Activated T-helper 2 cell treated with anti-CD3 and anti-CD28 coated beads, Interferon-gamma antibody, Interleukin-2, Interleukin-4, amounts not matched to agents 10 μg/mL and 5 μg/mL and 100 μg/mL, durations not matched to agents 14 hours and 24 hours and 36 hours (primary cell): Measurements from ENCODE around the gene RHOH. TPM values are rescaled to one million over a fixed set of nuclear protein-coding genes. Genes with fewer than 3 reads are reported as not detected.
A peak's percentile ranks its signal among the peaks of the same experiment; 100 is the strongest.
"Not testable (repeated sequence)": the region's sequence is repeated elsewhere in the genome, so short reads cannot be mapped to it uniquely, and the experiment has no call there.

Experiments used
- DNase-seq: peaks from one replicate; pipeline ENCODE4 v3.0.0; 2021; ENCODE audit warnings: low spot score
- H3K27ac Mint-ChIP-seq: one replicate; pipeline ENCODE4 v1.8.0; 2021; ENCODE audit warnings: mixed read lengths
- H3K27me3 Mint-ChIP-seq: one replicate; pipeline ENCODE4 v1.8.0; 2021; ENCODE audit warnings: low read depth, mixed read lengths
- H3K36me3 Mint-ChIP-seq: one replicate; pipeline ENCODE4 v1.8.0; 2021; ENCODE audit warnings: low read depth, mixed read lengths
- H3K4me1 Mint-ChIP-seq: one replicate; pipeline ENCODE4 v1.8.0; 2021; ENCODE audit warnings: low read depth, mixed read lengths
- H3K4me3 Mint-ChIP-seq: one replicate; pipeline ENCODE4 v1.8.0; 2021; ENCODE audit warnings: low read depth, mild to moderate bottlenecking, moderate library complexity, mixed read lengths
- H3K9me3 Mint-ChIP-seq: one replicate; pipeline ENCODE4 v1.8.0; 2021; ENCODE audit warnings: mixed read lengths
- intact Hi-C: fragments of 100-400 bp; cut with micrococcal nuclease; formaldehyde crosslinking; loops from one replicate; pipeline ENCODE4 v1.15.1; 2023
- total RNA-seq: library from RNA; stranded (reverse); gene quantifications from 2 replicates; pipeline ENCODE4 v1.2.3, GENCODE V29; 2022

RHOH gene
- total RNA-seq, 1 donor from 2014 or later: 108 TPM

DNA sequence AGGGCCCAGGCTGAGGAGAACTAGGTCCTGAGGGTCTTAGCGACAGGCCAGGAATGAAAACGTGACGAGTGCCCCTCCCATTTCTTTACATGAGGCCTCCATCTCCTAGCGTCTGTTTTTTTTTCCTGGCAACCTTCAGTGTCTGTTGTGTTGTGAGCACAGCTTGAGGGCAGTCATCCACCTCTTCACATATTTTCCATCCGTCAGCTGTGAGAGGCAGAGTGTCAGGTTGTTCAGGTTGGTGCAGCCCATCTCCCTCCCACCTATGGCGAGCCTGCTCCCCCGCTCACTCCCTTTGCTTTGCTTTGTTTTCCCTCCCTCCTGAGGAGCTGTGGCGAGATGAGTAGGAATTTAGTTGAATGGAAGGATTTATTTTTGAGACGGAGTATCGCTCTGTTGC is 86.6 kb downstream of the RHOH start:
- DNase-seq: no peak
- peaks cover 45% of the 10 kb centered on the region for H3K4me1 Mint-ChIP-seq
- peaks cover 14% of the 10 kb centered on the region for H3K9me3 Mint-ChIP-seq
- peak overlapping the region; percentile 96 for H3K27ac Mint-ChIP-seq
- H3K4me3 Mint-ChIP-seq: no peak overlapping the region
- no peaks in the 10 kb centered on the region for H3K27me3 Mint-ChIP-seq
- H3K36me3 Mint-ChIP-seq: peaks cover 7% of the 10 kb centered on the region
- intact Hi-C loops: no loop called here

DNA sequence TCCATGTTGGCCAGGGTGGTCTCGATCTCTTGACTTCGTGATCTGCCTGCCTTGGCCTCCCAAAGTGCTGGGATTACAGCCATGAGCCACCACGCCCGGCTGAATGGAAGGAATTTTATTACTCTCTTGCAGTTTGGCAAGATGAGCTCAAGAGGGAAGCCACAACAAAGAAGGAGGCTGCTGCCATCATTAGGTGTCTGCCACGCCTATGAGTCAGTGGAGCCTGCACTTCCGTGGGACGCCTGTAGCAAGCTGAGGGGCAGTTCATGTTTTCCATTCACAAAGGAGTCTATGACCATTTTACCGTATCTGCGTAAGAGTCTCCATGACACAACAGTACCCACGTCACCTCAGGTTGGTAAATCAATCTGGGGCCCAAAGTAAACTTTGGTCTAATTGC is 87.1 kb downstream of the RHOH start:
- no peaks in the 10 kb centered on the region for H3K27me3 Mint-ChIP-seq
- H3K27ac Mint-ChIP-seq: peak overlapping the region; percentile 96
- H3K4me3 Mint-ChIP-seq: peak overlapping the region; percentile 45
- intact Hi-C loops: loop anchor here (1.0 to 2.0 kb wide), 5 partner anchors 17 to 57 kb away; no protein-coding TSS in a partner anchor
- DNase-seq: peak; percentile 70
- peaks cover 7% of the 10 kb centered on the region for H3K36me3 Mint-ChIP-seq
- H3K4me1 Mint-ChIP-seq: peaks cover 47% of the 10 kb centered on the region
- peaks cover 14% of the 10 kb centered on the region for H3K9me3 Mint-ChIP-seq

GRCh38 chr4:40285692-40286091 is 88.9 kb downstream of the RHOH start:
- intact Hi-C loops: loop anchor here (2.0 kb wide), 1 partner anchor 15 kb away; no protein-coding TSS in a partner anchor
- no peak overlapping the region for H3K4me3 Mint-ChIP-seq
- H3K27ac Mint-ChIP-seq: peak overlapping the region; percentile 45
- no peaks in the 10 kb centered on the region for H3K27me3 Mint-ChIP-seq
- peaks cover 13% of the 10 kb centered on the region for H3K9me3 Mint-ChIP-seq
- no peak for DNase-seq
- H3K36me3 Mint-ChIP-seq: peaks cover 6% of the 10 kb centered on the region
- peaks cover 58% of the 10 kb centered on the region for H3K4me1 Mint-ChIP-seq

DNA sequence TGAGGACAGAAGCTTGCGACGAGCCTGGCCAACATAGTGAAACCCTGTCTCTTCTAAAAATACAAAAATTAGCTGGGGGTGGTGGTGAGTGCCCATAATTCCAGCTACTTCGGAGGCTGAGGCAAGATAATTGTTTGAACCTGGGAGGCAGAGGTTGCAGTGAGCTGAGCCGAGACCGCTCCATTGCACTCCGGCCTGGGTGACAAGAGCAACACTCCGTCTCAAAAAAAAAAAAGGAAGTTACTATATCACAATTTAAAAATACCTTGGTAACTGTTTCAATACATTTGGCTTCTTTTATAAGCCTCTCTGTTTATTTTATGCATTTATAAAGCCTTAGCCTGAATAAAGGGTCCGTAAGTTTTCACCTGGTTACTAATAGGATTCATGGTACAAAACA is 91.7 kb downstream of the RHOH start:
- intact Hi-C loops: no loop called here
- Mint-ChIP-seq H3K4me3 (no peak overlapping the region), H3K9me3 (peaks cover 3% of the 10 kb centered on the region), H3K27ac (peak overlapping the region; percentile 82), H3K4me1 (peaks cover 53% of the 10 kb centered on the region), H3K36me3 (no peaks in the 10 kb centered on the region), H3K27me3 (no peaks in the 10 kb centered on the region)
- DNase-seq: no peak

DNA sequence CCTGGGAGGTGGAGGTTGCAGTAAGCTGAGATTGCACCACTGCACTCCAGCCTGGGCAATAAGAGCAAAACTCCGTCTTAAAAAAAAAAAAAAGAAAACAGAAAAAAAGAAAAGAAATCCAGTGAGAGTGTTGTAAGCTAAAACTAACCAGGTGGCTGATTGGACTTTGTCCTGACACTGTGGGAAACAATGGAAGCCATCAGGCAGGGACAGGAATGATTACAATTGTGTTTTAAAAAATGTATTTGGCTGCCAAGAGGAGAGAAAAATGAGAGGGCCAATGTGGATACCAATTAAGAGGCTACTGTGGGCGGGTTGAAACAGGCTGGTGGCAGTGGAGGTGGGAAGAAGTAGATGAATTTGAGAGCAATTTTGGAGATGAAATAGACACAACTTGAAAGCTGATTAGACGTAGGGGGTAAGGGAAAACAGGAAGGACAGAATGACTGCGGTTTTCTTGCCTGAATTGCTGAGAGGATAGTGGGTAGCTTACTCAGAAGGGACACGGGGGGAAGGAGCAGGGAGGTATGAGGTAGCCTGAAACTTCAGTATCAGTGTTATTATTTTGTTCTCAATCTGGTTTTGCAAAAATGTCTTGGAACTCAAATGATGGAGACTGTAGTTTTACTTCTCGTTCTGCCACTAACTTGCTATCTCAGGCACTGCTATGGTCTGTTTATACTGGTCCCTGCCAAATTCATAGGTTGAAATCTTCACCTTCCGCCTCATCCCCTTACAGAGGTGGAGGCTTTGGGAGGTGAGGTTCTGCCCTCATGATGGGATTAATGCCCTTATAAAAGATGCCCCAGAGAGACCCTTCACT is 92.7 kb downstream of the RHOH start:
- H3K4me1 Mint-ChIP-seq: peaks cover 43% of the 10 kb centered on the region
- H3K4me3 Mint-ChIP-seq: peak overlapping the region; percentile 24
- peaks cover 3% of the 10 kb centered on the region for H3K9me3 Mint-ChIP-seq
- H3K27me3 Mint-ChIP-seq: no peaks in the 10 kb centered on the region
- intact Hi-C loops: loop anchor here (1.0 kb wide), 1 partner anchor 16 kb away; no protein-coding TSS in a partner anchor
- no peak for DNase-seq
- no peaks in the 10 kb centered on the region for H3K36me3 Mint-ChIP-seq
- H3K27ac Mint-ChIP-seq: peak overlapping the region; percentile 82

DNA sequence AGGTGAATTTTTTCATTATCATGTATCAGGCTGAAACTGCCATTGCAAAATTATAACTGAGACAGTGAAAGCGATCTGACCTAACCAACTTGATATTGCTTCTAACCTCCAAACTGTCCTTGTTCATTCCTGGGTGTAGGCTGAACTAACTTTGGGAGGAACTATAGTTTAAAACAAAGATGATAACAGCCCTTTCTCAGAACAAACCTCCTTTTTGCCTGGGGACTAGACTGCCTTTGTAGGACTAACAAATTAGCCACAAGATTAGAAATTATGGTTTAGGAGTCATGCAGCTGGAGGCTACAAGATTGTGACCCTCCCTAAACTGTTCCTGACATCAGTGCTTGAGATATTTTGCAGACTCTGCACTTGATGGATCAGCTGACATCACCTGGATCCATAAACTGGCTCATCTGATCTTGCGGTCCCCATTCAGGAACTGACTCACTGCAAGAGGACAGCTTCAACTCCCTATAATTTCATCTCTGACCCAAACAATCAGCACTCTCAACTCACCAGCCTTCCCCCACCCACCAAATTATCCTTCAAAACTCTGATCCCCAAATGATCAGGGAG is 93.9 kb downstream of the RHOH start:
- H3K4me3 Mint-ChIP-seq, H3K9me3 Mint-ChIP-seq, H3K36me3 Mint-ChIP-seq, intact Hi-C loops, H3K27me3 Mint-ChIP-seq, DNase-seq: not testable (repeated sequence)
- H3K4me1 Mint-ChIP-seq: peaks cover 39% of the 10 kb centered on the region
- H3K27ac Mint-ChIP-seq: peak overlapping the region; percentile 69

GRCh38 chr4:40292313-40292759 is 95.5 kb downstream of the RHOH start:
- Mint-ChIP-seq H3K27ac (peak overlapping the region; percentile 56), H3K4me1 (peaks cover 43% of the 10 kb centered on the region), H3K4me3 (no peak overlapping the region), H3K27me3 (no peaks in the 10 kb centered on the region), H3K36me3 (no peaks in the 10 kb centered on the region), H3K9me3 (peaks cover 3% of the 10 kb centered on the region)
- DNase-seq: no peak
- intact Hi-C loops: no loop called here

- no peak overlapping the region for H3K4me3 Mint-ChIP-seq
- H3K9me3 Mint-ChIP-seq: peaks cover 3% of the 10 kb centered on the region
- no peak for DNase-seq
- no peaks in the 10 kb centered on the region for H3K36me3 Mint-ChIP-seq
- intact Hi-C loops: no loop called here
- peaks cover 48% of the 10 kb centered on the region for H3K4me1 Mint-ChIP-seq
- H3K27me3 Mint-ChIP-seq: no peaks in the 10 kb centered on the region
- H3K27ac Mint-ChIP-seq: no peak overlapping the region
These were observed 97.5 kb downstream of the RHOH start for GRCh38 chr4:40294339-40294738.

DNA sequence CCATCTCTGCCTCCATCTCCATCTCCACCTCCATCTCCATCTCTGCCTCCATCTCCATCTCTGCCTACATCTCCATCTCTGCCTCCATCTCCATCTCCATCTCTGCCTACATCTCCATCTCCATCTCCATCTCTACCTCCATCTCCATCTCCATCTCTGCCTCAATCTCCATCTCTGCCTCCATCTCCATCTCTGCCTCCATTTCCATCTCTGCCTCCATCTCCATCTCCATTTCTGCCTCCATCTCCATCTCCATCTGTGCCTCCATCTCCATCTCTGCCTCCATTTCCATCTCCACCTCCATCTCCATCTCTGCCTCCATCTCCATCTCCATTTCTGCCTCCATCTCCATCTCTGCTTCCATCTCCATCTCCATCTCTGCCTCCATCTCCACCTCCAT is 98.2 kb downstream of the RHOH start:
- H3K9me3 Mint-ChIP-seq, H3K27me3 Mint-ChIP-seq, H3K36me3 Mint-ChIP-seq, H3K27ac Mint-ChIP-seq, H3K4me3 Mint-ChIP-seq, intact Hi-C loops, DNase-seq: not testable (repeated sequence)
- H3K4me1 Mint-ChIP-seq: peaks cover 46% of the 10 kb centered on the region

GRCh38 chr4:40295572-40295971 is 98.7 kb downstream of the RHOH start:
- Mint-ChIP-seq H3K27ac (no peak overlapping the region), H3K4me3 (no peak overlapping the region), H3K36me3 (no peaks in the 10 kb centered on the region), H3K9me3 (peaks cover 3% of the 10 kb centered on the region), H3K27me3 (no peaks in the 10 kb centered on the region), H3K4me1 (peaks cover 46% of the 10 kb centered on the region)
- intact Hi-C loops: no loop called here
- no peak for DNase-seq

Other genes with a start within 250 kb of the RHOH start
- 117 and 120 TPM in 2 replicates for gene PDS5A, start 219.1 kb upstream of the RHOH start, total RNA-seq
- gene N4BP2, start 140.2 kb upstream of the RHOH start, total RNA-seq: 23.2 and 23.8 TPM in 2 replicates
- gene CHRNA9, start 138.3 kb downstream of the RHOH start, total RNA-seq: not detected in 2 replicates